Adipose tissue (tissue), 3 donors: ENCODE measurements around the gene REX1BD. TPM values are rescaled to one million over a fixed set of nuclear protein-coding genes. Genes with fewer than 3 reads are reported as not detected.

ENCODE experiments used
- H3K27ac ChIP-seq: one replicate; pipeline ENCODE4 v1.5.1; 2013; ENCODE audit warnings: low read depth, low read length
- WGBS, 3 donors: extraction: QIAGEN DNeasy Blood & Tissue Kit; methylation state at CpG; one replicate each; pipeline ENCODE4 v1.1.7; 2013; 5-methylcytosine and 5-hydroxymethylcytosine counted together
- polyA plus RNA-seq, 3 donors: library from polyadenylated mRNA; stranded (reverse); fragments of 200-250 nt; gene quantifications; one replicate each; pipeline ENCODE4 v1.2.3, GENCODE V29; 2013
- donor health status: healthy with polysubstance abuse.
- donor health status: Bipolar disorder and iron deficiency.
- donor health status: healthy.

The REX1BD gene
- polyA plus RNA-seq, 3 donors = 70.9 to 101 (median 76.0) TPM

GRCh38 chr19:18636183-18636968, 47.8 kb downstream of the REX1BD start:
- WGBS, 3 donors = 1 to 2% (median 2%) methylated on average over 38 to 44 of the region's 44 CpGs
- no peak overlapping the region for H3K27ac ChIP-seq

- no peak within 1 kb of the TSS for H3K27ac ChIP-seq
- WGBS, 3 donors = 4 to 7% (median 7%) methylated on average over 44 to 47 of the region's 47 CpGs
These were observed 48.5 kb downstream of the REX1BD start, which contains the start of gene KLHL26 for GRCh38 chr19:18636969-18637629. KLHL26 (plus strand) TSS chr19:18637028; CDS start chr19:18637055, 27 bp downstream.

- 13 to 44% (median 35%) methylated on average over 3 of the region's 3 CpGs for WGBS, 3 donors
- H3K27ac ChIP-seq = no peak overlapping the region
These were observed 49.4 kb downstream of the REX1BD start for GRCh38 chr19:18637673-18638630.

- no peak overlapping the region for H3K27ac ChIP-seq
- WGBS, 3 donors = 64 to 73% (median 71%) methylated on average over 8 of the region's 8 CpGs
These were observed 51.2 kb downstream of the REX1BD start for GRCh38 chr19:18639706-18640243.

Other genes with a start within 250 kb of the REX1BD start
- 10 to 100 TPM in 2 of 3 donors, 1 to 10 TPM in 1; 9.1 to 17.2 (median 14.5) TPM for gene PGPEP1, start 248.2 kb upstream of the REX1BD start, polyA plus RNA-seq
- gene GDF15, start 202.6 kb upstream of the REX1BD start, polyA plus RNA-seq = 100 to 1,000 TPM in 1 of 3 donors, 1 to 10 TPM in 2; 1.8 to 107 (median 3.5) TPM
- gene LRRC25, start 191.2 kb upstream of the REX1BD start, polyA plus RNA-seq = 1 to 10 TPM; 1.6 to 9.8 (median 7.1) TPM
- 10 to 100 TPM; 28.1 to 83.2 (median 72.5) TPM for gene SSBP4, start 169.4 kb upstream of the REX1BD start, polyA plus RNA-seq
- 10 to 100 TPM; 18.3 to 55.6 (median 24.3) TPM for gene ISYNA1, start 150.7 kb upstream of the REX1BD start, polyA plus RNA-seq
- 10 to 100 TPM in 1 of 3 donors, 1 to 10 TPM in 2; 6.5 to 25.9 (median 9.2) TPM for gene ELL, start 66.7 kb upstream of the REX1BD start, polyA plus RNA-seq
- 100 to 1,000 TPM in 2 of 3 donors, 10 to 100 TPM in 1; 90.8 to 352 (median 221) TPM for gene FKBP8, start 45.2 kb upstream of the REX1BD start, polyA plus RNA-seq
- 10 to 100 TPM; 63.6 to 92.0 (median 82.6) TPM for gene KXD1, start 30.9 kb upstream of the REX1BD start, polyA plus RNA-seq
- gene UBA52, start 16.9 kb upstream of the REX1BD start, polyA plus RNA-seq = 1,000 to 10,000 TPM in 2 of 3 donors, 100 to 1,000 TPM in 1; 844 to 1,559 (median 1,492) TPM
- 10 to 100 TPM in 2 of 3 donors, 1 to 10 TPM in 1; 7.0 to 57.6 (median 10.1) TPM for gene CRLF1, start 18.0 kb downstream of the REX1BD start, polyA plus RNA-seq
- 1 to 10 TPM in 2 of 3 donors, under 1 TPM in 1; 0.61 to 3.3 (median 2.0) TPM for gene TMEM59L, start 24.1 kb downstream of the REX1BD start, polyA plus RNA-seq
- 1 to 10 TPM; 4.8 to 7.9 (median 6.6) TPM for gene KLHL26, start 48.2 kb downstream of the REX1BD start, polyA plus RNA-seq
- gene CRTC1, start 94.9 kb downstream of the REX1BD start, polyA plus RNA-seq = 1 to 10 TPM; 5.3 to 8.3 (median 5.4) TPM
- gene COMP, start 202.5 kb downstream of the REX1BD start, polyA plus RNA-seq = 1 to 10 TPM in 1 of 3 donors, under 1 TPM in 2; 0.24 to 3.4 (median 0.52) TPM
- gene UPF1, start 243.2 kb downstream of the REX1BD start, polyA plus RNA-seq = 10 to 100 TPM; 28.5 to 45.5 (median 35.2) TPM